ENCODE data around the gene ICAM2. TPM values are rescaled to one million over a fixed set of nuclear protein-coding genes. Genes with fewer than 3 reads are reported as not detected.

Gene ICAM2
- 220 and 251 TPM in 2 replicates for total RNA-seq

DNA sequence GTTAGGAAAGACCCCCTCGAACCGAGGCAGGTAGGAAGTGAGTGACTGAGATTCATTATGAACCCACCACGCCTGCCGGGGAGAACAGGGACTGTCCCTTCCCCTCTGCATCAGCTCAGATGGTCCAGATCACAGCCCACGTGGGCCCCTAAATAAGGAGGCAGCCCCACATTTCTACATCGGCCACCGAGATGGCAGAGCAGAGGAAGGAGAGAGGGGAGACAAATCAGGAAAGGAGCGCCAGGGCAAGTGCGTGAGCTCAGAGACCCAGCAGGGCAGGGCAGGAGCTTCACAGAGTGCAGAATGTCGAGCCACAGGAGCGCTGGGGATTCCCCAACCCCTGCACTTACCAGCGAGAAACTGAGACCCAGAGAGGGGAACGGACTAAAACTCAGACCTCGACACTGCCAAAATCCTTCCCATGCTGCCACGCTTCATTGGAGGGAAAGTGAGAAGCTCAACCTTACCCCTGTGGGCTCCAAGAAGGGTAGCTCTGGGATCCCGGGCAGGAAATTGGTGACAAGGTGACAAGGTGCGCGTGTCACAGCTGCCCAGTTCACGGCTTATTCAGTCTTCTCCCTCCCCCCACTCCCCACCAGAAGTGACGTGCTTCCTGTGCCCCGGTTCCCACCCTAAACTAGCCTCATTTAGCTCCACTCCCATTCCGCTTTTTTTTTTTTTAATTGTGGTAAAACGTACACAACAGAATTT lies at the start of gene ICAM2:
ICAM2 (minus strand) TSS at position 578 of the 711 bp plus-strand sequence. CDS start 13,942 bp downstream, outside the sequence.
- DNase-seq (ENCODE audit: low read depth in 2 of 2), result peak; percentile 80 to 91

DNA sequence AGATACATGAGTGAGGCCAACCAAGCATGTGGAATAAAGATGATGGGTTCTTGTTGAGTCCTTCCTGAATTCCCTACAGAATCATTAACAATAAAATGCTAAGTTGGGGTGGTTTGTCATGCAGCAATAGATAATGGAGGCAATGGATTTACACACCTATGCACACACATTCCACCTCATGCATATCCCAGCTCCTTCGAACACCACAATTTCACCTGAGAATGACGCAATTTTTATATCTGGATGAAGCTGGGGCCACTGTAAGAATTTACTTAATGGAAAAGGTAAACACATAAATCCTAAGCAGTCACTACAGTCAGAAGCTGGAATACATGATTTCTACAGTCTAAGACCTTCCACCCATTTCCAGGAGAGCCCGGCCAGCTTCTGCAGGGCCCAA lies 49.8 kb upstream of the ICAM2 start:
- DNase-seq (ENCODE audit: low read depth in 2 of 2), result no peak

DNA sequence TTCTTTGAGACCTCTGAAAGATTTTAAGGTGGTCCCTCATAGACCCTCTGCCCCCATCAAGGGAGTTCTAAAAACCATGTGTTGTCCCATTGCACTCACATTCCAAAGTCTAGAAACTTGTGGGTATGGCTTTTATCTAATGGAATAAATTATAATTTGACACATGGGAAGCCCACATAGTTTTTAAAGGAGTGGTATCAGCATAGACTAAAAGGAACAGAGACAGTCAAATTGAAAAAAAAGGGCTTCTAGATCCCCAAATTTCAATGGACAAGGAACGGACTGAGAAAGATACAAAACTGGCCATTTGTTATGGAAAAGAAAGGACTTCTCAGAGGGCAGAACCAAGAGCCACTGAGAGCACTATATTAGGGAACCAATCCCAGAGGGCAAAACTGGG lies 48.7 kb upstream of the ICAM2 start:
- DNase-seq (ENCODE audit: low read depth in 2 of 2), result no peak

DNA sequence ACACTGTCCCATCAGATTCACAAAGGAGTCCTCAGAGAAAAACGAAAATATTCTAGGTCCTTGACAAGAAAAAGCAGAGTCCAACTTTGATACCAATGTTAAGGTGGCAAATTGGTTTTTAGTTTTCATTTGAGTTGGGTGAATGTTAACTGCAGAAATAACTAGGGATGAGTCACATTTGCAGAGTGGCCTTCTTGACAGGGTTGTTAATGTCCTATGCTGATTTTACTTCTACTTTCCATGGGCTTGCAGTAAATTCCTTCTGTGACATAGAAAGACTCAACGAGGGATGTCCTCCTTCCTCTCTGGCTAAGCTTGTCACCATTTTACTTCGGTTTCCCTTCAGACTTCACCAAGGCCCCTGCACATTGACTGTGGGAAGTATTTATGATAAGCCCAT lies 47.2 kb upstream of the ICAM2 start:
- no peak for DNase-seq (ENCODE audit: low read depth in 2 of 2)

DNA sequence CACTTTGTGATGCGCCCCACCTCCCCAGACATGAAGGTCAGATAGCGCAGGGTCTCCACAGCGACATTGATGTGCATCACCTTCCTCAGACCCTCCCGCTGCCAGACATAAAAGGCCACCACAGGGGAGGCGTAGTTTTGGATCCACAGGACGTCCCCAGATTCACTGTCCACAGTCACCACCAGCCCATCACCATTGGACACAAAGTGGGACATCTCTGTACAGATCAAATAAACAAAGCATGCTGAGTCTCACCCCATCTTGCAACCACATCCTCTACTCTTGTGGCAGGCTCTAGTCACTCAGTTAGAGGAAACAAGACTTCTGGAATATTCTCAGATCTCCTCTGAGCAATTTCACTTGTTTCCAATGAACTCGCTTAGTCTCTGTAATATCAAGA lies 46.3 kb upstream of the ICAM2 start:
- DNase-seq (ENCODE audit: low read depth in 2 of 2), result no peak

DNA sequence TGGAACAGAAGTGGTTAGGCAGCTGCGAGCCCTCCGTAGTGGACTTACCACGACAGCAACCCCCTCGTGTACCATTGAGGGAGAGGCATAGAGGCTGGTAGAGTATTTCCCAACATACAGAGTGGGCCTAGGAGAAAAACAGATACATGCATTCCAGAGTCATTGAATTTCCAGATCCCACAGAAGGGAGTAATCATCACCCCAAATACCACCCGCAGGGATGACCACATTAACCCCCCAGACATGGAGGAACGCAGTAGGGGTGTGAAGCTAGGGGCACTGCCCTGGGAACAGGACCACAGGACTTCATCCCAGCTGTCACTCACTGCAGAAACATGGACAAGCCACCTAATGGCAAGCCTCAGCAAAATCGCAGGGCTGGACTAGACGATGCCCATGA lies 44.7 kb upstream of the ICAM2 start:
- DNase-seq (ENCODE audit: low read depth in 2 of 2), result no peak

DNA sequence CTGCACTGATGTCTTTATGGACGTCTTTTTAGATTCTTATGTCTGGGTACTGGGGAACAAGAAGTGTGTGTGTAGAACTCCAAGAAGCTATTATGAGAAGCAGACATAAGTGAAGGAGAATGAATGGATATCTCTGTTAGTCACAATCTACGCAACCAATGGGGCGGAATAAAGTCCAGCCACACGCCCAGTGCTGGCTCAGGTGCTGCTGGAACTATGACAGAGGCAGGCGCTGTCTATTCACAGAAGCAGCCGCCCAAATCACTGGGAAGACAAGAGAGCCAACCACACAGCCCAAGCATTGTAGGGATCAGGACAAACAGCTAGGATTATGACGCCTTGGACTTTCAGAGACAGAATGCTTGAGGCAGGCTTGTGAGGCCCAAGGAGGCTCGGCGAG lies 43.9 kb upstream of the ICAM2 start:
- no peak for DNase-seq (ENCODE audit: low read depth in 2 of 2)

DNA sequence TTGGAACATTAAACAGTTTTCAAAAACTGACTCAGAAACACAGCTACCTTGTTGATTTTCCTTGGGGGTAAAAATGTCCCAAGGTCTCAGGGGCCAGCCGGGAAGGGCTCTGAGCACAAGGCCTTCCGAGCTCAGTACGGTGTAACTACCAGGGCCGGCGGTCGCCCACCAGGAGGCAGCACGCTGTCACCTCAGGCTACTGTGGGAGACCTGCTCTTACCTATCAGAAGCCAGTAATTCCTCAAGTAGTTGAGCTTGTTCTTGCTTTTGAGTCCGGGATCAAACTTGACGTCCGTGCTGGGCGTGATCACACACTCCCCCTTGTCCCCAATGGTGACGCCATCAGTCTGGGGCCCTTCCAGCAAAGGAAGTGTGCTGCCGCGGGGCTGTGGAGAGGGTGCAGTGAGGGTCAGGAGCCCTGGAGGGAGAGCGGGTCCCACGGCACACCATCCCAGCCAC lies 43.4 kb upstream of the ICAM2 start:
- DNase-seq (ENCODE audit: low read depth in 2 of 2), result peak; percentile 38 to 78

DNA sequence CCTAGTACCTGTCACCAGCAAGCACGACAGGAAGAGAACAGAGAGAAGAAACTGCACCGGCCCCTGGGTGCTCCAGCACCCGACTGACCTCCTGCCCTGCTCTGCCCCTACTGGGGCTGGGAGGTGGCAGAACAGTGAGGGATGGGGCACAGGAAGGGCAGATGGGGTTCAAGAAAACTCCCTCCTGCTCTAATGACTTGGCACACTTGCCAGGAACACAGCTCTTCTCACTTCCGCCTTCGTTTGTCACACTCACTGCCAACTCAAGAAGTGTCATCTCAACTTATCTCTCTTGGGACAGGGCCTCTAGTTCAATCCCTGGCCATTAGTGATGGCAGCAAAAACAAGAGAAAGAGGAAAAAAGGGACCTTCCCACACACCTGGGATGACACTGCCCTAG lies 42.7 kb upstream of the ICAM2 start:
- DNase-seq (ENCODE audit: low read depth in 2 of 2), result no peak

DNA sequence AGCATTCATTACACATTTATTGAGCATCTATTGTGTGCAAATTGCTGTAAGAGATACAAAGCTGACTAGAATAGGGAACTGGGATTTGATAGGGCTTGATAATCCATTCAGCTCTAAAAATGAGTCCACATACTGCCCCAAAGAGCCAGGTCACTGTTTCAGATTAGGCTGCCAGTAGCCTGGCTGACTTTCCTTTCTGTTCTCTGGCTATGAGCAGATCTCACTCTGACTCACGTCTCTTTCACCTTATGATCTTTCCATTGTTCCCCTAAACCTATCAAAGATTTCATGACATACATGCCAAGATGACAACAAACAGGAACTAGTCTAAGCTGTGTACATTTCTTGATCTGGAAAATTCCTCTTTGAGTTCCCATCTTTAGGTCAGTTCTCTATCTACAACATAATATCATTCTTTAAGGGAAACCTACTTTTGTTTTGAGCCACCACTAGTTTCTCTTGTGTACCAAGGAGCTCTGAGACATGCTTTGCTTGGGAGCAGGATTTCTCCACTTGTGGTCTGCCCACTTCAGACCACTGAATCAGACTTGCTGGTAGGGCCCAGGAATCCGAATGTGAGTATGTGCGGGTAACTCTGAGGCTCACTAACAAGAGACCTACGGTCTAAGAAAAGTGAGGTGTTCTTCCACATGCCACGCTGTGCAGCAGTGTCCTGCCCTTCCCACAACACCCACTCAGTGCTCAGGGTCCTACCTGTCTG lies 40.9 kb upstream of the ICAM2 start:
- peak; percentile 68 to 93 for DNase-seq (ENCODE audit: low read depth in 2 of 2)

DNA sequence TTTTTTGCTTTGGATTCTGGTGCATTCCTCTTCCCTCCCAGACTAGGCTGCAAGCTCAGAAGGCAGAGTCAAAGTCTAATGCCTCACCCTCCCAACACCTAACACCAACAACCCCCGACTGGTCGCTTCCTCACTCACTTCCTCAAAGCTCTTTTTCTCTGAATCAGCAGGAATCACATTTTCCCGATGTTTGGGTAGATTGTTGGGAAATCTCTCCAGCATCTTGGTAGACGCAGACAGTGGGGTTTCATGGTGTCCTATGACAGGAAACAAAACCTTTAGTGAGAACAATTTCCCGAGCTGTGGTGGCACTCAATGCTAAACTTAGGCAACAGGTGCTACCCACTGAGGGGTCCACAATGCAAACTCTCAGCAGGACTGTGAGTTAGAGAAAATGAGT lies 39.9 kb upstream of the ICAM2 start:
- DNase-seq (ENCODE audit: low read depth in 2 of 2), result peak in 1 of 2 donors; percentile 71

DNA sequence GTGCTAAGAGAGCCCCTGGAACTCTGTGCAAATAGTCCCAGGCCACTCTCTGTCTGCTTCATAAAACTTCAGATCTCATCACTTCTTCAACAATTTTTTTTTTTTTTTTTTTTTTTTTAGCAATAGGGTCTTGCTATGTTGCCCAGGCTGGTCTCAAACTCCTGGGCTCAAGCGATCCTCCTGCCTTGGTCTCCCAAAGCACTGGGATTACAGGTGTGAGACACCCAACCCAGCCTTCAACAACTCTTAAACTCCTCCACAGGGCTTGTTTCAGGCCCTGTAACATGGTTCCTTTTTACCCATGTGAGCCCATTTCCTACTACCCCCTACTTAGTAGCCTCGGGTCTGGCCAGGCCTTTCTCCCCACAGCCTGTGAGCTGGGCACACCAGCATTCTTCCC lies 39.3 kb upstream of the ICAM2 start:
- no peak for DNase-seq (ENCODE audit: low read depth in 2 of 2)

DNA sequence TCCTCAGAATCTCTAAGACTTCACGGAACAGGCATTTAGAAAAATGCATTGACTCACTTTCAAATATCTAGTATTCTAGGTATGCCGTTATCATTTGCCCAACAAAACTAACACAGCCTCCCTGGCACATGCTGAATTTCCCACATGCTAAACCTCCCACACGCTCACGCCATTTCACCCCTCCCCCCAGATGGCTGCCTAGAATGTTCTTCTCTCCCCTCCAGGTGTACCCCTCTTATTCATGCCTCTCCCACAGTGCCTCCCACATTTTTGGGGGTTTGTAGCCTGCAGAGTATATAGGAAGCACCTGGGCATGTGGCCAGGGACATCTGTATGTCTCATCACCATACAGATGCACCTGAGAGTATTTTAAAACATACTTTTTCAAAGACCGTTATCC lies 38.2 kb upstream of the ICAM2 start:
- no peak for DNase-seq (ENCODE audit: low read depth in 2 of 2)

DNA sequence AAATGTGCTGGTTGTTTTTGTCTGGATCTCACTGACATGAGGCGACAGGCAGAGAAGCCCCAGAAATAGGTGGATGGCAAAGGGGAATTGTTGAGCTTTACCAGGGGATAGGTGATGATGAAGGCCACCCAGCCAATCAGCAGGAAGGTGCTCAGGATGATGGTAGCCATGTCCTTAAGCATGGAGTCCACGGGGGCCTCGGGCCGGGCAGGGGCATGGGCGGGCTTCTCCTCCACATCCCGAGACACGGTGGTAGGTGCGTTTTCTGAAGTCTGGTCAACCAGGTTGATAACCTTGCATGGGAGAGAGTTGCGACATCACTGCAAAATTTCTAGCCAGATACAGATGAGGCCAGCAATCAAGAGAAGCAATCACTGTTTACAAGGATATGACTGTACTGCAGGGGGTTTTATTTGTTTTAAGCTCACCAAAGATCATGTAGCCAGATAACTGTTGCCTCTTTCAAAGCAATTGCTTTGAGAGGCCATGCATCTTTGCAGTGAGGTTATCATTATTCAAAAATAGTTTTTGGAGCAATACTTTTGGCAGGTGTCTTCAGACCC lies 37.3 kb upstream of the ICAM2 start:
- no peak for DNase-seq (ENCODE audit: low read depth in 2 of 2)

DNA sequence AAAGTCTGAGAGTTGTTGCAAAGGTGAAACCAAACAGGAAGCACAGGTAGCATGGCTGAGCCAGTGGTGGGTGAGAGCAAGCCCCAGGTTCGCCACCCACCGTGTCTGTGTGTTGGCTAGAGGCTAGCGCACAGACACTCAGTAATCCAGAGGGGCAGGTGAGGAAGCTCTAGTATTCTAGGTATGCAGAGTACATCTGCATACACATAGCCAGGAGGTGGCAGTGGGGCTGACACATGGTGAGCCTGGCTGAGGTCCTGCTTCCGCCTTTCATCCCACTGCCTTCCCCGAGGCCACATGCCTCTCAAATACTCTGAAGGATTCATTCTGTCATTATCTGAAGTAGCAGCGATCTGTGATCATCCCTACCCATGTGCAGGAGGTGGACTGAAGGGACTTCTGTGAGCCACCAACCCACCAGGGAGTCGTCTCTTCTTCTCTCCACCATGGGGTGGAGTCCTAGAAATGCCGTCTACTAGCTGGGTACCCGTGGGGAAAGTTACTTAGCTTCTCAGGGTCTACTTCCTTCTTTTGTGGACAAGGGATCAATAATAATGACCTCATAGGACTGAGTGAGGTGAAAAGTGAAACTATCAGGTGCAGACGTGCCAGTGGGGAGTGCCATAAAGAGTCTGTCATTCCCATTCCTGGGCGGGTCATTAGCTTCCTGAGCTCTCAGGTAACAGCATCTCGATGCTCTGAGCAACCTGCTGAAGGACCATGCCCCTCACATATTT lies 36.0 kb upstream of the ICAM2 start:
- no peak for DNase-seq (ENCODE audit: low read depth in 2 of 2)

DNA sequence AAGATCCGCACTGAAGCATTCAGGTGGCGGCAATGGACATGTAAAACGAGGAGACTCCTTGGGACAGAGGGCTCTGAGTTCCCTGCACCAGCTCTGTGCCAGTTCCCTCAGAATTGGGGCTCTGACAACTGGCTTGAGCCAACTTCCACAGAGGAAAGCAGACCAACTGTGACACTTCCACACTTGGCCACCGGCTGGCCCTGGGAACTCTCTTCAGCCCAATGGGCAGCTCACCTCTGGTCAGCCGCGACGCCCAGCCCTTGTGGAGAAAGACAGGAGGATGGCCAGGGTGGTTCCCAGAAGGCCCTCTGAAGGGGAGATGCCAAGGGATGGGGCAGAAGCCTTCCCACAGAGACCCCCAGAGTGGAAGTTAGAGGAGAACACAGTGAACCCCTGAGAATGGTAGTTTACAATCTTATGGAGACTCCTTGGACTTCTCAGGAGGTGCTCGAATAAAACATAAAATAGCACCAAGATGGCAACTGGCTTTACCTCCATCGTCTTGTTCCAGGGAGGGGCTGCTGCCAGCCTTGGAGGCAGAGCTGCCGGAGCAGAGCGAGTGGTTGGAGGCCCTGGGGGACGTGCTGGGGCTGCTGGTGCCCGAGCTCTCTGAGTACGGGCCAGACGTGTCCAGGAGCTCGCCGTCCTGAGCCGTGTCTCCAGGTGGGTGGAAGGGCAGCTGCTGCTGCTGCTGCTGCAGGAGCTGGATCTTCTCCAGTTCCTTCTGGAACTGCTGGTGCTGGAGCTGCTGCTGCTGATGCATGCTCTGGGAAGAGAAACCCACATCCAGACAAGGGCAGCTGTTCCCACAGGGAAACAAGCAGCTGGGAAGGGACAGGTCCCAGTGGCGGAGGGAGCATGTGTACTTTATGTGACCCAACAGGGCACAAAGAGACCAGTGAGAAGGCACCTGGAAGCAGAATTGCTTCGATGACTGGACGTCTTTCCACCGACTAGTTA lies 35.0 kb upstream of the ICAM2 start:
- no peak for DNase-seq (ENCODE audit: low read depth in 2 of 2)

DNA sequence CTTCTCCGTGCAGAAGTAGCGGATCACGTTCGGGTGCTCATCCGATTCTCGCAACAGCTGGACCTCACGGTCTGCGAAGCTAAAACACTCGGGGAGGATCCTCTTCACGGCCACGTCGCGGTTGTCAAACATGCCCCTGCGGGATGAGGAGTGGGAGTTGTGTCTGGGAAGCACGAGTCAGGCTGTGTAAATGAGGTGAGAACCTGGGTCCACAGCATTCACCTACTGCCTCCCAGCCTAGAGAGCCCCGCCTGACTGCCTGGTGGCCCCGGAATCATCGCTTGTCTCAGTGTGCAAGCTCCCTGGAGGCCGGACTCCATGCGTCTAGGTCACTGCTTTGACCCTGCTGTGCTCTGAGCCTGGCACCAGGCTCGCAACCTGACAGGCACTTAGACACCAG lies 33.9 kb upstream of the ICAM2 start:
- DNase-seq (ENCODE audit: low read depth in 2 of 2), result no peak

DNA sequence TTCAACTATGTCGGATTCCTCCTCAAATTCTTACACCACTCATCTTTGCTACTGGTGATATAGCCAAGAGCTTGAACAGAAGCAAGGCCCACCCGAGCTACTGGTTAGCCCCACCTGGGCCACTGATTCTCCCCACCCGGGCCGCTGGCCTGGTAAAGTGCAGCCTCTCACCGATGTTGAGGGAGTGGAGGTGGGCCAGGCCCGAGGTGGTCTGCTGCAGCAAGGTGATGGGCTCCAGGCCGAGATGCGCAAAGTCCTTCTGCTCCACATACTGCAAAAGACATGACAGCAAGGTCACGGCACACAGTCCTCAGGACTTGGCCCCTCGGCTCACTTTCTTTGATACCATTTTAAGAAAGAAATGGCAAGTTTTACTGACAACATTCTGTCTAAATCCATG lies 32.7 kb upstream of the ICAM2 start:
- DNase-seq (ENCODE audit: low read depth in 2 of 2), result no peak

DNA sequence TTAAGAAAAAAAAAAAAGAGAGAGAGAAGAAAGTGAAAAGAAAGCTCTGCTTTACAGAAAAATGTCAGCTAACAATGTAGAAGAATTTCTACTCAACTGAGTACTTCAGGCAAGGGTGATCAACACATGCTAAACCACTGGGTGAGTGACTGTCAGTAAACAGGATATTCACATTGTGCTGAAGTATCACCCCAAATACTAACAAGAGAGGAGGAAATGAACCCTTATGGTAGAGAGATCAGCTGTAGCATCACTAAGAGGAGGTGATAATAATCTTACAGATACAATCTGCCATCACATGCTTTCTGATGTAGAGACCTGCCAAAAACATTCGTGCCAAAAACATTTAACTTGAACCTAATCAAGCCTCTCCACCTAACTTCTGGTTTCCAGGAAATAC lies 30.7 kb upstream of the ICAM2 start:
- peak; percentile 40 to 48 for DNase-seq (ENCODE audit: low read depth in 2 of 2)

DNA sequence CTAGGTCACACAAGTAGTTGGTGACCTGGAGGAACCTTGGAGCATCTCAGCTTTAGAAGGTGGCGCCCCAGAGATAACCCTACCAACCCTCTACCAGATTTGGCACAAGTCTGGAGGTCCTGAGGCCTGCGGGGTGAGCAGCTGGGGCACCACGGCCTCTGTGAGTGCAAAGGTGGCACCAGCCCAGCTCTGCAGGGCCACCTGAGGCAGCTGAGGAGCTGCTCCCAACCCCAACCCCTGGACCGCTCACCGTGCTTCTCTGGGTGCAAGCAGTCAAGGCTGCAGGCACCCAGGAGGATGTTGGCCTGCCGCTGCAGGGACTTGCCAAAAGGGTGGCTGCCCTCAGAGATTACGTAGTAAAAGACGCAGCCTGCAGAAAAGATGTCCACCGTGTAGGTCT lies 28.4 kb upstream of the ICAM2 start:
- no peak for DNase-seq (ENCODE audit: low read depth in 2 of 2)

DNA sequence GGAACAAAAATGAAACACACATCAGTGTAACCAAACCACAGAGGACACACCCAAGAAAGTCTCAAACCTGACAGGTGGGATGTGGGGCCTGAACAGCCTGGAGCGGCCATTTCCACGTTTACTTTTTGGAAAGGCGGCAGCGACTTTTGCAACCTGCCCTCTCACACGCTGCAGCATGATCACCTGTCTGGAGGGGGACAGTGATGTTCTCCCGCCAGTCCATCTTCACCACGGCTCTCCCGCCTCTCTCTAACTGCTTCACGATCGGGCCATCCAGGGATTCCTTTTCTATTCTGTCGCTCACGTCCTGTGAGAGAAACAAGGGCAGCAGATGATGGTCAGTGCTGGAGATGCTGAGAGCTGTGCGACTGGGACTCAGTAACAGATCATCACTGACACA lies 24.7 kb upstream of the ICAM2 start:
- DNase-seq (ENCODE audit: low read depth in 2 of 2), result no peak

Data from dermis microvascular lymphatic vessel endothelial cell (primary cell).